Measurements from ENCODE around the gene LARP4B. TPM values are rescaled to one million over a fixed set of nuclear protein-coding genes. Genes with fewer than 3 reads are reported as not detected.

The LARP4B gene
- total and polyA plus RNA-seq, 4 donors, result 5.5 to 20.4 (median 12.1) TPM

DNA sequence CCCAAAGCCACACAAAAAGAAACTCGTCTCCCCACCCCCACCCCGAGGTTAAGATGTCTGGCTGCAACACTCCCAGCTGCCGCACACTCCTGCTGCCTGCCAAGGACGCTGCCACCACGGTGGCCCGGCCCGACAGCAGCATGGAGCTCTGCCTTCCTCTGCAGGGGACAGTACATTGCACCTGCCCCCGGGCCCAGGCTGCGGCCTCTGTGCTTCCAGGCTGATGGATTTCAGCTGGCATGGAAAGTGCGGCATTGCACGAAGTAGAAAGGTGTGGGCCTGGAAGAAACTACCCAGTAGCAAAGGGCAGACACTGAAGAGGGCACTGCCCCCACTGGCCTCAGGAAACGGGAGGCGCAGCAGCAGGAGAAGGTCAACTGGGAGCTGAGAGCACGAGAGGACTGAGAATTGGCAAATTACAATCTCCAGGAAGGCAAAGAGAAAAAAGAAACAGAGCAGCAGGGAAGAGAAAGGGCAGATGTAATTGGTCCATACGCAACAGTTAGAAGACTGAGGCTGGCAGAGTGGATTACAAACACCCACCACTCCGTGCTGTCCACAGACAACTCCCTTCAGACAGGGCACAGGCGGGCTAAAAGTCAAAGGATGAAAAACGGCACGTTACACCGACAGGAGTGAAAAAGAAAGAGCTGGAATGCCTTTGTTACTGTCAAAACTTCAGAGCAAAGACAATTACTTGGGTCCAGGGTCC is 124.9 kb downstream of the LARP4B start:
- no peaks in the 10 kb centered on the region for H3K9me3 ChIP-seq (ENCODE audit: control insufficient read depth in 4 of 4, low read length in 3 of 4)
- H3K27me3 ChIP-seq (ENCODE audit: control insufficient read depth in 4 of 4, insufficient read depth in 4 of 4, low read length in 3 of 4), result no peaks in the 10 kb centered on the region
- peaks cover 13 to 34% (median 26%) of the 10 kb centered on the region in 4 donors for H3K36me3 ChIP-seq (ENCODE audit: control insufficient read depth in 4 of 4, insufficient read depth in 3 of 4, low read depth in 1 of 4, low read length in 3 of 4)
- H3K9ac ChIP-seq (ENCODE audit: low read depth in 1 of 2, low read length in 2 of 2), result no peak overlapping the region
- DNase-seq (ENCODE audit: low spot score), result no peak
- H3K4me1 ChIP-seq (ENCODE audit: control insufficient read depth in 4 of 4, insufficient read depth in 4 of 4, low read length in 3 of 4), result peaks cover 0 to 2% (median 0%) of the 10 kb centered on the region in 4 donors
- no peak for TF ChIP-seq TAF1 (conservative IDR thresholded peaks at IDR 0.05)
- TF ChIP-seq JUND (IDR thresholded peaks at IDR 0.05), result no peak
- no peak for TF ChIP-seq NR2F2 (IDR thresholded peaks at IDR 0.05)
- TF ChIP-seq, protein P1, sequence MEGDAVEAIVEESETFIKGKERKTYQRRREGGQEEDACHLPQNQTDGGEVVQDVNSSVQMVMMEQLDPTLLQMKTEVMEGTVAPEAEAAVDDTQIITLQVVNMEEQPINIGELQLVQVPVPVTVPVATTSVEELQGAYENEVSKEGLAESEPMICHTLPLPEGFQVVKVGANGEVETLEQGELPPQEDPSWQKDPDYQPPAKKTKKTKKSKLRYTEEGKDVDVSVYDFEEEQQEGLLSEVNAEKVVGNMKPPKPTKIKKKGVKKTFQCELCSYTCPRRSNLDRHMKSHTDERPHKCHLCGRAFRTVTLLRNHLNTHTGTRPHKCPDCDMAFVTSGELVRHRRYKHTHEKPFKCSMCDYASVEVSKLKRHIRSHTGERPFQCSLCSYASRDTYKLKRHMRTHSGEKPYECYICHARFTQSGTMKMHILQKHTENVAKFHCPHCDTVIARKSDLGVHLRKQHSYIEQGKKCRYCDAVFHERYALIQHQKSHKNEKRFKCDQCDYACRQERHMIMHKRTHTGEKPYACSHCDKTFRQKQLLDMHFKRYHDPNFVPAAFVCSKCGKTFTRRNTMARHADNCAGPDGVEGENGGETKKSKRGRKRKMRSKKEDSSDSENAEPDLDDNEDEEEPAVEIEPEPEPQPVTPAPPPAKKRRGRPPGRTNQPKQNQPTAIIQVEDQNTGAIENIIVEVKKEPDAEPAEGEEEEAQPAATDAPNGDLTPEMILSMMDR (IDR thresholded peaks at IDR 0.05; ENCODE audit: low read depth, low read length, missing input control), result no peak
- no peak for TF ChIP-seq SP1 (IDR thresholded peaks at IDR 0.05)
- TF ChIP-seq EGR1 (IDR thresholded peaks at IDR 0.05; ENCODE audit: low read depth in 2 of 2), result no peak
- TF ChIP-seq FOXA1 (IDR thresholded peaks at IDR 0.05), result no peak
- TF ChIP-seq, protein P2, sequence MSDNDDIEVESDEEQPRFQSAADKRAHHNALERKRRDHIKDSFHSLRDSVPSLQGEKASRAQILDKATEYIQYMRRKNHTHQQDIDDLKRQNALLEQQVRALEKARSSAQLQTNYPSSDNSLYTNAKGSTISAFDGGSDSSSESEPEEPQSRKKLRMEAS (IDR thresholded peaks at IDR 0.05), result no peak
- H3K4me3 ChIP-seq (ENCODE audit: low read depth in 1 of 3, low read length in 3 of 3), result no peak overlapping the region
- 85% methylated on average over 20 of the region's 20 CpGs for WGBS
- H3K27ac ChIP-seq (ENCODE audit: low read depth in 1 of 2, low read length in 2 of 2), result no peak overlapping the region

DNA sequence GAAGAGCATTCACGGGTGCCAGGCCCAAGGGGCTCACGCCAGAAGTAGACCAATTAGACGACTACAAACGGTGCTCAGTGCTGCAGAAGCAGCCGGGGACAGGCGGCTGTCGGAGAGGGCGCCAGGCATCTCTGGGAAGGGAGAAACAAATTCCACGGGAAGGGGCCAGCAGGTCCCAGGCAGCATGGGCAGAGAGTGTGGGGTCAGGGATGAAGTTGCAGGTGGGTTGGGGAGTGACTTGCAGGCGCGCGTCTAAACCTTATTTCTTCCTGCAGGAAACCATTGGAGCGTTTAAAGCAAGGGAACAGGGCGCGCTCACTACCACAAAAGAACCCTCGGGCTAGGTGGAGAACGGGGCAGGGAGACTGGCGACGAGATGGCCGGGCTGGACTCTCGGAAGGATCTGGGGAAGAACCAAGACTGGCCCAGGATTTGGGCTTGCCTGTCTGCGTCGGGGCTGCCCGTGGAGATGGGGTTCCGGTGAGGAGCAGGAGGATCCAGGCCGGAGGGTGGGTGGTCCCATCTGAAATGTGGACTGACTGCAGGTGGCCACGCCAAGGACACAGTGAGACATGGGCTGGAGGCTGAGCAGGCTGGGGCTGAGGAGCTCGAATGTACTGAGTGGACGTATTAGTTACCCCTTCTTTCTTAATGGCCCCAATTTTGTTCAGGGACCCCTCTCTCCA is 125.7 kb downstream of the LARP4B start:
- no peak for DNase-seq (ENCODE audit: low spot score)
- Histone ChIP-seq H3K9ac (ENCODE audit: low read depth in 1 of 2, low read length in 2 of 2) (no peak overlapping the region), H3K27ac (ENCODE audit: low read depth in 1 of 2, low read length in 2 of 2) (no peak overlapping the region), H3K36me3 (ENCODE audit: control insufficient read depth in 4 of 4, insufficient read depth in 3 of 4, low read depth in 1 of 4, low read length in 3 of 4) (peaks cover 13 to 27% (median 23%) of the 10 kb centered on the region in 4 donors), H3K4me3 (ENCODE audit: low read depth in 1 of 3, low read length in 3 of 3) (no peak overlapping the region), H3K4me1 (ENCODE audit: control insufficient read depth in 4 of 4, insufficient read depth in 4 of 4, low read length in 3 of 4) (peaks cover 0 to 2% (median 0%) of the 10 kb centered on the region in 4 donors), H3K27me3 (ENCODE audit: control insufficient read depth in 4 of 4, insufficient read depth in 4 of 4, low read length in 3 of 4) (no peaks in the 10 kb centered on the region), H3K9me3 (ENCODE audit: control insufficient read depth in 4 of 4, low read length in 3 of 4) (no peaks in the 10 kb centered on the region)
- WGBS, result 95% methylated on average over 29 of the region's 29 CpGs
- TF ChIP-seq, protein P1 (IDR thresholded peaks at IDR 0.05; ENCODE audit: low read depth, low read length, missing input control), result no peak
- TF ChIP-seq FOXA1 (IDR thresholded peaks at IDR 0.05) (no peak), FOXA2 (IDR thresholded peaks at IDR 0.05) (no peak), JUND (IDR thresholded peaks at IDR 0.05) (no peak), HNF4A (conservative IDR thresholded peaks at IDR 0.05) (no peak)
- TF ChIP-seq, protein P3, sequence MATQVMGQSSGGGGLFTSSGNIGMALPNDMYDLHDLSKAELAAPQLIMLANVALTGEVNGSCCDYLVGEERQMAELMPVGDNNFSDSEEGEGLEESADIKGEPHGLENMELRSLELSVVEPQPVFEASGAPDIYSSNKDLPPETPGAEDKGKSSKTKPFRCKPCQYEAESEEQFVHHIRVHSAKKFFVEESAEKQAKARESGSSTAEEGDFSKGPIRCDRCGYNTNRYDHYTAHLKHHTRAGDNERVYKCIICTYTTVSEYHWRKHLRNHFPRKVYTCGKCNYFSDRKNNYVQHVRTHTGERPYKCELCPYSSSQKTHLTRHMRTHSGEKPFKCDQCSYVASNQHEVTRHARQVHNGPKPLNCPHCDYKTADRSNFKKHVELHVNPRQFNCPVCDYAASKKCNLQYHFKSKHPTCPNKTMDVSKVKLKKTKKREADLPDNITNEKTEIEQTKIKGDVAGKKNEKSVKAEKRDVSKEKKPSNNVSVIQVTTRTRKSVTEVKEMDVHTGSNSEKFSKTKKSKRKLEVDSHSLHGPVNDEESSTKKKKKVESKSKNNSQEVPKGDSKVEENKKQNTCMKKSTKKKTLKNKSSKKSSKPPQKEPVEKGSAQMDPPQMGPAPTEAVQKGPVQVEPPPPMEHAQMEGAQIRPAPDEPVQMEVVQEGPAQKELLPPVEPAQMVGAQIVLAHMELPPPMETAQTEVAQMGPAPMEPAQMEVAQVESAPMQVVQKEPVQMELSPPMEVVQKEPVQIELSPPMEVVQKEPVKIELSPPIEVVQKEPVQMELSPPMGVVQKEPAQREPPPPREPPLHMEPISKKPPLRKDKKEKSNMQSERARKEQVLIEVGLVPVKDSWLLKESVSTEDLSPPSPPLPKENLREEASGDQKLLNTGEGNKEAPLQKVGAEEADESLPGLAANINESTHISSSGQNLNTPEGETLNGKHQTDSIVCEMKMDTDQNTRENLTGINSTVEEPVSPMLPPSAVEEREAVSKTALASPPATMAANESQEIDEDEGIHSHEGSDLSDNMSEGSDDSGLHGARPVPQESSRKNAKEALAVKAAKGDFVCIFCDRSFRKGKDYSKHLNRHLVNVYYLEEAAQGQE (IDR thresholded peaks at IDR 0.05), result no peak
